PC-3 (cell line): ENCODE measurements around the gene SUMO4.

Source experiments
- EZH2phosphoT487 ChIP-seq: fragments of 300-600 bp; sonication (generic); IDR thresholded peaks from 2 replicates; pipeline ENCODE4 v1.6.1; 2018; ENCODE audit warnings: mild to moderate bottlenecking, antibody characterized with exemption, low read length, borderline replicate concordance
- TF ChIP-seq, protein P1 (sequence below): fragments of 300-600 bp; sonication (generic); conservative IDR thresholded peaks from 2 replicates; pipeline ENCODE4 v1.5.1; 2017; ENCODE audit warnings: antibody characterized with exemption, low read depth, mild to moderate bottlenecking, low read length

GRCh38 chr6:149385998-149386646 lies 13.9 kb upstream of the SUMO4 start:
- TF ChIP-seq, protein P1, sequence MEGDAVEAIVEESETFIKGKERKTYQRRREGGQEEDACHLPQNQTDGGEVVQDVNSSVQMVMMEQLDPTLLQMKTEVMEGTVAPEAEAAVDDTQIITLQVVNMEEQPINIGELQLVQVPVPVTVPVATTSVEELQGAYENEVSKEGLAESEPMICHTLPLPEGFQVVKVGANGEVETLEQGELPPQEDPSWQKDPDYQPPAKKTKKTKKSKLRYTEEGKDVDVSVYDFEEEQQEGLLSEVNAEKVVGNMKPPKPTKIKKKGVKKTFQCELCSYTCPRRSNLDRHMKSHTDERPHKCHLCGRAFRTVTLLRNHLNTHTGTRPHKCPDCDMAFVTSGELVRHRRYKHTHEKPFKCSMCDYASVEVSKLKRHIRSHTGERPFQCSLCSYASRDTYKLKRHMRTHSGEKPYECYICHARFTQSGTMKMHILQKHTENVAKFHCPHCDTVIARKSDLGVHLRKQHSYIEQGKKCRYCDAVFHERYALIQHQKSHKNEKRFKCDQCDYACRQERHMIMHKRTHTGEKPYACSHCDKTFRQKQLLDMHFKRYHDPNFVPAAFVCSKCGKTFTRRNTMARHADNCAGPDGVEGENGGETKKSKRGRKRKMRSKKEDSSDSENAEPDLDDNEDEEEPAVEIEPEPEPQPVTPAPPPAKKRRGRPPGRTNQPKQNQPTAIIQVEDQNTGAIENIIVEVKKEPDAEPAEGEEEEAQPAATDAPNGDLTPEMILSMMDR: no peak
- TF ChIP-seq EZH2phosphoT487: no peak
